A549 treated with AZD9567 at 1 μM for 4 hours (cell line): ENCODE data around the gene TPGS2. TPM values are rescaled to one million over a fixed set of nuclear protein-coding genes. Genes with fewer than 3 reads are reported as not detected.

Source experiments
- total RNA-seq: library from RNA; stranded (reverse); fragments of 200-300 nt; extraction: Qiagen RNA extraction; gene quantifications from 5 replicates; pipeline ENCODE4 v1.2.3, GENCODE V29; 2022; ENCODE audit not compliant: insufficient read depth

TPGS2 gene, protein sequence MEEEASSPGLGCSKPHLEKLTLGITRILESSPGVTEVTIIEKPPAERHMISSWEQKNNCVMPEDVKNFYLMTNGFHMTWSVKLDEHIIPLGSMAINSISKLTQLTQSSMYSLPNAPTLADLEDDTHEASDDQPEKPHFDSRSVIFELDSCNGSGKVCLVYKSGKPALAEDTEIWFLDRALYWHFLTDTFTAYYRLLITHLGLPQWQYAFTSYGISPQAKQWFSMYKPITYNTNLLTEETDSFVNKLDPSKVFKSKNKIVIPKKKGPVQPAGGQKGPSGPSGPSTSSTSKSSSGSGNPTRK
- 80.9 to 116 TPM (median 86.6 TPM) in 5 replicates for total RNA-seq

DNA sequence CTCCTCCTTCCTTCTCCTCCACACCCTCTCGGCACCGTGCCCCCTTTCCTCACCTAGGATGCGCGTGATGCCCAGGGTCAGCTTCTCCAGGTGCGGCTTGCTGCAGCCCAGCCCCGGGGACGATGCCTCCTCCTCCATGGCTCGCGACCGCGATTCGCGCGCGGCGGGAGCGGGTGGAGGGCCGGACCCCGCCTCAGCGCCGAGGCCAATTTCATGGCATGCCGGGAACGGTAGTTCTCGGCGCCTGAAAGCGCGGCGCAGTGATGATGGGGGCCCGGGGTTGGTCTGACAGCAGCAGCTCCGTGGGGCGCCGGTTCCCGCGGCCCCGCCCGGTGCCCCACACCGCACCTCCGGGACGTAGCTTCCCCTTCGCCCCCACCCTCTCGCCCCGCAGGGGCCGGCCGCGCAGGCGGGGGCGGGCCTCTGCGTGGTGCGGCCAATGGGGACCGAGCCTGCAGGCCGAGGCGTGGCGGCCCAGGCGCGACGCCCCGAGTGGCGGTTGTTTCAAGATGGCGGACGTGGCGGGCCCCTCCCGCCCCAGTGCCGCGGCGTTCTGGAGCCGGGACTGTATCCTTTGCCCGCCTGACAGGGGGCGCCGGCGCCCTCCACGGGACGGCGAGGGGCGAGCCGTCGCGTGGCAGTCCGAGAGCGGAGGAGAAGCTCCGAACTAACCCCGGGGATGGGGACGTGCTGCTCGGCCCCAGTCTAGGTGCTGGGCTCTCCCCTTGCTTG is at the start of gene TPGS2, which contains the start of gene KIAA1328:
Gene TPGS2, minus strand, starts transcription at position 373 of the 732 bp plus-strand sequence. Its CDS starts 235 bp downstream, at position 138.
Gene KIAA1328, plus strand, starts transcription at position 498 of the 732 bp plus-strand sequence. Its CDS starts 12 bp downstream, at position 510.

Other genes starting within 250 kb of the TPGS2 start
- gene KIAA1328, start 125 bp upstream of the TPGS2 start, total RNA-seq = 1.2 to 5.3 TPM (median 1.5 TPM) in 5 replicates